IMR-90 (cell line): ENCODE measurements around the gene KRT1. TPM values are rescaled to one million over a fixed set of nuclear protein-coding genes. Genes with fewer than 3 reads are reported as not detected.

Experiments used
- ATAC-seq: fragments of 200-7000 bp; cut with Tn5 transposase; 2 replicates; pipeline ENCODE4 v1.9.1; 2020; ENCODE audit warnings: low read depth, mild to moderate bottlenecking, moderate library complexity
- BruUV-seq: library from RNA; stranded (reverse); fragments of 400-500 nt; replicated peaks from 2 replicates; lab custom pipeline; 2021; lab: Mats Ljungman, UMichigan
- CTCF ChIA-PET: fragments of 300-600 bp; formaldehyde crosslinking; extraction: SDS; loops from one replicate; lab custom pipeline; 2021; ENCODE audit warnings: antibody characterized with exemption; lab: Yijun Ruan, JAX
- POLR2A ChIA-PET: fragments of 300-600 bp; sonication (Branson Sonifier 250); formaldehyde crosslinking; loops from one replicate; lab custom pipeline; 2022; ENCODE audit warnings: antibody characterized with exemption; ENCODE audit not compliant: unreplicated experiment; lab: Charles Lee
- DNase-seq: peaks from one replicate; pipeline ENCODE4 v3.0.0; 2013
- H2AFZ ChIP-seq: replicated peaks from 2 replicates; pipeline ENCODE3; 2013; ENCODE audit warnings: low read length, mild to moderate bottlenecking; ENCODE audit not compliant: poor library complexity
- H2AK5ac ChIP-seq: 2 replicates; pipeline ENCODE4 v1.6.1; 2013; ENCODE audit warnings: low read depth, low read length, inconsistent platforms
- H2AK9ac ChIP-seq: replicated peaks from 2 replicates; pipeline ENCODE3; 2013; ENCODE audit warnings: mild to moderate bottlenecking, low read depth, low read length, moderate library complexity; ENCODE audit not compliant: poor library complexity
- H2BK120ac ChIP-seq: 2 replicates; pipeline ENCODE4 v1.6.1; 2013; ENCODE audit warnings: low read depth, low read length, inconsistent platforms
- H2BK15ac ChIP-seq: 3 replicates; pipeline ENCODE4 v1.6.1; 2013; ENCODE audit warnings: low read depth, low read length, inconsistent platforms
- H2BK20ac ChIP-seq: 2 replicates; pipeline ENCODE4 v1.6.1; 2013; ENCODE audit warnings: low read depth, mild to moderate bottlenecking, inconsistent platforms, low read length, moderate library complexity
- H2BK5ac ChIP-seq: 2 replicates; pipeline ENCODE4 v1.6.1; 2013; ENCODE audit warnings: mild to moderate bottlenecking, low read depth, low read length, inconsistent platforms; ENCODE audit not compliant: poor library complexity, severe bottlenecking
- H3K14ac ChIP-seq: replicated peaks from 2 replicates; pipeline ENCODE4 v1.6.1; 2013; ENCODE audit warnings: low read depth, low read length, inconsistent platforms
- H3K18ac ChIP-seq: 2 replicates; pipeline ENCODE4 v1.6.1; 2013; ENCODE audit warnings: low read depth, low read length, control low read depth
- H3K23ac ChIP-seq: 2 replicates; pipeline ENCODE4 v1.6.1; 2013; ENCODE audit warnings: low read depth, low read length, inconsistent platforms
- H3K27ac ChIP-seq: 2 replicates; pipeline ENCODE4 v1.5.1; 2013; ENCODE audit warnings: mild to moderate bottlenecking, control low read depth, low read length; ENCODE audit not compliant: insufficient read depth
- H3K27me3 ChIP-seq: 2 replicates; pipeline ENCODE4 v1.6.1; 2013; ENCODE audit warnings: low read length; ENCODE audit not compliant: control insufficient read depth, insufficient read depth
- H3K36me3 ChIP-seq: 2 replicates; pipeline ENCODE4 v1.6.1; 2013; ENCODE audit warnings: low read length, mixed read lengths; ENCODE audit not compliant: control insufficient read depth, insufficient read depth
- H3K4ac ChIP-seq: 2 replicates; pipeline ENCODE4 v1.6.1; 2013; ENCODE audit warnings: low read depth, low read length, inconsistent platforms
- H3K4me1 ChIP-seq: 2 replicates; pipeline ENCODE4 v1.6.1; 2013; ENCODE audit warnings: low read length, mixed read lengths; ENCODE audit not compliant: control insufficient read depth, insufficient read depth
- H3K4me2 ChIP-seq: 2 replicates; pipeline ENCODE4 v1.6.1; 2013; ENCODE audit warnings: low read depth, mild to moderate bottlenecking, control low read depth, low read length, moderate library complexity
- H3K4me3 ChIP-seq: 2 replicates; pipeline ENCODE4 v1.5.1; 2013; ENCODE audit warnings: low read depth, mild to moderate bottlenecking, control low read depth, low read length, moderate library complexity; ENCODE audit not compliant: insufficient read depth
- H3K56ac ChIP-seq: 2 replicates; pipeline ENCODE4 v1.6.1; 2013; ENCODE audit warnings: low read length, inconsistent platforms; ENCODE audit not compliant: insufficient read depth; ENCODE audit errors: extremely low read depth
- H3K79me1 ChIP-seq, 2 experiments: 2 replicates each; pipeline ENCODE4 v1.6.1; 2013; ENCODE audit warnings: low read length in 2 of 2, inconsistent platforms in 1 of 2, low read depth in 1 of 2
- H3K9ac ChIP-seq: 2 replicates; pipeline ENCODE4 v1.6.1; 2013; ENCODE audit warnings: low read depth, low read length, control low read depth
- H3K9me1 ChIP-seq: 2 replicates; pipeline ENCODE4 v1.6.1; 2013; ENCODE audit warnings: low read length, inconsistent platforms; ENCODE audit not compliant: insufficient read depth
- H3K9me3 ChIP-seq: 2 replicates; pipeline ENCODE4 v1.6.1; 2013; ENCODE audit warnings: low read length; ENCODE audit not compliant: control insufficient read depth, insufficient read depth
- H4K20me1 ChIP-seq: 2 replicates; pipeline ENCODE4 v1.6.1; 2013; ENCODE audit warnings: low read length, inconsistent platforms; ENCODE audit not compliant: insufficient read depth
- H4K5ac ChIP-seq: 2 replicates; pipeline ENCODE4 v1.6.1; 2013; ENCODE audit warnings: mild to moderate bottlenecking, low read depth, low read length, control low read depth
- H4K8ac ChIP-seq, 2 experiments: 2 replicates each; pipeline ENCODE4 v1.6.1; 2013; ENCODE audit warnings: low read depth in 2 of 2, low read length in 2 of 2, control low read depth in 1 of 2, inconsistent platforms in 1 of 2
- H4K91ac ChIP-seq: 2 replicates; pipeline ENCODE4 v1.6.1; 2013; ENCODE audit warnings: low read depth, low read length, inconsistent platforms; ENCODE audit not compliant: insufficient read depth
- BHLHE40 ChIP-seq: fragments of 150-350 bp; IDR thresholded peaks from 2 replicates; pipeline ENCODE4 v1.6.1; 2016; ENCODE audit warnings: mild to moderate bottlenecking, low read depth, low read length
- MAFK ChIP-seq: IDR thresholded peaks from 2 replicates; pipeline ENCODE4 v1.6.1; 2012; ENCODE audit warnings: low read depth, low read length, improper control_type of control experiment
- WGBS, 2 experiments: methylation state at CpG; one replicate each; pipeline versions ENCODE4 v1.1.5 to v1.1.7; 2013; ENCODE audit warnings: missing lambda C conversion rate in 2 of 2; ENCODE audit not compliant: insufficient read length in 1 of 2; ENCODE audit errors: extremely low coverage in 2 of 2; 5-methylcytosine and 5-hydroxymethylcytosine counted together
- dilution Hi-C: fragments of 300-500 bp; cut with HindIII; formaldehyde crosslinking; loops from one replicate; pipeline ENCODE4 v1.14.3; 2018; ENCODE audit warnings: low sequenced_read_pairs; ENCODE audit not compliant: unreplicated experiment
- in situ Hi-C: fragments of 300-500 bp; cut with MboI; formaldehyde crosslinking; loops from 3 replicates; pipeline ENCODE4 v1.14.3; 2019; ENCODE audit warnings: low sequenced_read_pairs, inconsistent platforms, mixed read lengths
- intact Hi-C: fragments of 100-400 bp; cut with micrococcal nuclease; formaldehyde crosslinking; loops from 2 replicates; pipeline ENCODE4 v1.10.0; 2022
- polyA plus RNA-seq, 3 experiments: library from polyadenylated mRNA; depleted of rRNA; stranded (reverse); fragments of >200 nt; gene quantifications; 2 replicates each; pipeline ENCODE4 v1.2.3, GENCODE V29; 2012; ENCODE audit warnings: low replicate concordance in 1 of 3
- total RNA-seq: library from RNA; depleted of rRNA; stranded (reverse); fragments of >200 nt; gene quantifications from 2 replicates; pipeline ENCODE4 v1.2.3, GENCODE V29; 2012

The KRT1 gene
- total and polyA plus RNA-seq, 2 of the 4 experiments (the other 2 are of a cell fraction): not detected

DNA sequence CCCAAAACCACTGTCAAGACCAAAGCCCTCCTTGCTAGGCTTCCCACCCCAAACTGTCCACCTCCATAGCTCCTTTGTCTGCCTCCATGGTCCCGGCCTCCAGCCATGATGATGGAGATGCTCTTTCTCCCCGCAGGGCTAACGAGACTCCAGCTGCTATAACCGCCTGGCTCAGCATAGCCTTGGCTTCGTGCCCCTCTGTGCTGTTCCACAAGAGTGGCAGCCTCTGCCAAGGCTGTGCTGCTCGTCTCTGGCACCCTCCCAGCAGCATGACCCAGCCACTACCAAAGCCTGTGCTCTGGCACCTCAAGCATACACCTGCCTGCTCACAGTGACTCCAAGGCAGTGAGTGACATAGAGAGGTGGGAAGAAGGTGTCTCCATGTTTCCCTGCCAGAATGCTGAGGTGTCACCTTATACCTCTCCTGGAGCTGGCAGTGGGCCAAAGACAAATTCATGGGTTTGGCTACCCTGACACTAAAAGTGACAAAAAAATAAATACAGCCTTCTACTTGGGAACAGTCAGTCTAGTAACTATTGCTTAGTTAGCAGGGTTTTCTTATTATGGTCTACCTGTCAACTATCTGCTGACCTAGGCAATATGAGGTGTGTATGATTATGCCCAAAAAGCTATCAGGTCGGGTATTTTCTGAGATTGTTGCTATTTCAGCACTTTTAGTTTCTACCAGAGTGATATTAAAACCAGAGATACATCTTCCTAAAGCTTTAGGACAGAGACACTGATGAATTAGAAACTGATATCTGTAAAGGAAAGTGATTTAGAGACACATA is 45.7 kb downstream of the KRT1 start:
- no peak overlapping the region for H4K5ac ChIP-seq
- dilution Hi-C loops: no loop called here
- peaks cover 11% of the 10 kb centered on the region for H3K27me3 ChIP-seq
- H3K79me1 ChIP-seq: no peaks in the 10 kb centered on the region
- DNase-seq (no peak), ATAC-seq (no peak)
- no peak overlapping the region for H2BK120ac ChIP-seq
- H2AK5ac ChIP-seq: no peak overlapping the region
- H4K20me1 ChIP-seq: no peaks in the 10 kb centered on the region; the same call in 1 of the 2 replicates
- H4K91ac ChIP-seq: no peak overlapping the region
- H3K27ac ChIP-seq: no peak overlapping the region
- BruUV-seq: no TSS peak
- H2BK5ac ChIP-seq: no peak overlapping the region
- in situ Hi-C loops: no loop called here
- H3K9ac ChIP-seq: no peak overlapping the region
- WGBS, 2 experiments: no CpG with 5 or more reads among the region's 7 CpGs
- no peak overlapping the region for H3K4me3 ChIP-seq
- peak; percentile 89 for TF ChIP-seq MAFK
- TF ChIP-seq BHLHE40: no peak
- H3K56ac ChIP-seq: no peak overlapping the region
- H2BK15ac ChIP-seq: no peak overlapping the region
- H2AK9ac ChIP-seq: no peak overlapping the region
- H3K14ac ChIP-seq: no peak overlapping the region
- H4K8ac ChIP-seq: no peak overlapping the region
- H3K9me3 ChIP-seq: no peaks in the 10 kb centered on the region
- no peaks in the 10 kb centered on the region for H3K9me1 ChIP-seq
- no peaks in the 10 kb centered on the region for H3K36me3 ChIP-seq
- ChIA-PET POLR2A (no interaction called here), CTCF (no interaction called here)
- H3K4me2 ChIP-seq: no peak overlapping the region
- no peak overlapping the region for H3K23ac ChIP-seq
- H2AFZ ChIP-seq: no peak overlapping the region
- no peaks in the 10 kb centered on the region for H3K4me1 ChIP-seq
- H3K18ac ChIP-seq: no peak overlapping the region
- no peak overlapping the region for H2BK20ac ChIP-seq
- intact Hi-C loops: no loop called here
- H3K4ac ChIP-seq: no peak overlapping the region
